ENCODE data around the gene TECPR2. TPM values are rescaled to one million over a fixed set of nuclear protein-coding genes. Genes with fewer than 3 reads are reported as not detected.
"Not testable (repeated sequence)": the region's sequence is repeated elsewhere in the genome, so short reads cannot be mapped to it uniquely, and the experiment has no call there.

The TECPR2 gene
- total and polyA plus RNA-seq, 4 donors: 5.6 to 30.3 (median 19.5) TPM

- 97 to 99% methylated on average over 4 of the region's 4 CpGs for WGBS, 2 donors
- Histone ChIP-seq H3K27ac (ENCODE audit: low read depth in 1 of 2, low read length in 1 of 2) (no peak overlapping the region), H3K9me3 (ENCODE audit: control insufficient read depth in 4 of 4, insufficient read depth in 3 of 4, low read length in 3 of 4) (no peaks in the 10 kb centered on the region), H3K4me3 (no peak overlapping the region), H3K4me1 (ENCODE audit: control insufficient read depth in 5 of 5, insufficient read depth in 5 of 5, low read length in 5 of 5) (peaks cover 0 to 5% (median 0%) of the 10 kb centered on the region in 5 donors), H3K9ac (ENCODE audit: insufficient read depth in 1 of 2, low read length in 2 of 2) (no peak overlapping the region), H3K27me3 (ENCODE audit: control insufficient read depth in 3 of 3, insufficient read depth in 3 of 3, low read length in 2 of 3) (no peaks in the 10 kb centered on the region), H3K36me3 (ENCODE audit: control insufficient read depth in 4 of 4, insufficient read depth in 4 of 4, low read length in 4 of 4) (peaks cover 20 to 33% (median 24%) of the 10 kb centered on the region in 4 donors)
- TF ChIP-seq CTCF (IDR thresholded peaks at IDR 0.05; ENCODE audit: control extremely low read depth, extremely low read depth): no peak
- no peak for ATAC-seq (ENCODE audit: insufficient read depth, low FRiP score)
- no peak for DNase-seq
These were observed 16.1 kb upstream of the TECPR2 start for GRCh38 chr14:102346645-102347044.

GRCh38 chr14:102348376-102348775 is 14.4 kb upstream of the TECPR2 start:
- Histone ChIP-seq H3K9ac (ENCODE audit: insufficient read depth in 1 of 2, low read length in 2 of 2) (no peak overlapping the region), H3K27ac (ENCODE audit: low read depth in 1 of 2, low read length in 1 of 2) (no peak overlapping the region), H3K9me3 (ENCODE audit: control insufficient read depth in 4 of 4, insufficient read depth in 3 of 4, low read length in 3 of 4) (no peaks in the 10 kb centered on the region), H3K4me1 (ENCODE audit: control insufficient read depth in 5 of 5, insufficient read depth in 5 of 5, low read length in 5 of 5) (peaks cover 0 to 9% (median 0%) of the 10 kb centered on the region in 5 donors), H3K4me3 (no peak overlapping the region), H3K27me3 (ENCODE audit: control insufficient read depth in 3 of 3, insufficient read depth in 3 of 3, low read length in 2 of 3) (no peaks in the 10 kb centered on the region), H3K36me3 (ENCODE audit: control insufficient read depth in 4 of 4, insufficient read depth in 4 of 4, low read length in 4 of 4) (peaks cover 23 to 37% (median 30%) of the 10 kb centered on the region in 4 donors)
- WGBS, 2 donors: 94 to 95% methylated on average over 15 to 16 of the region's 16 CpGs
- DNase-seq (no peak), ATAC-seq (ENCODE audit: insufficient read depth, low FRiP score) (no peak)
- no peak for TF ChIP-seq CTCF (IDR thresholded peaks at IDR 0.05; ENCODE audit: control extremely low read depth, extremely low read depth)

- DNase-seq: peak in 2 of 3 donors; percentile 13 to 57
- TF ChIP-seq CTCF (IDR thresholded peaks at IDR 0.05; ENCODE audit: control extremely low read depth, extremely low read depth): no peak
- Histone ChIP-seq H3K27ac (ENCODE audit: low read depth in 1 of 2, low read length in 1 of 2) (peak overlapping the region; percentile 9 to 46), H3K9me3 (ENCODE audit: control insufficient read depth in 4 of 4, insufficient read depth in 3 of 4, low read length in 3 of 4) (no peaks in the 10 kb centered on the region), H3K4me3 (no peak overlapping the region), H3K27me3 (ENCODE audit: control insufficient read depth in 3 of 3, insufficient read depth in 3 of 3, low read length in 2 of 3) (no peaks in the 10 kb centered on the region), H3K9ac (ENCODE audit: insufficient read depth in 1 of 2, low read length in 2 of 2) (no peak overlapping the region), H3K4me1 (ENCODE audit: control insufficient read depth in 5 of 5, insufficient read depth in 5 of 5, low read length in 5 of 5) (peaks cover 0 to 9% (median 0%) of the 10 kb centered on the region in 5 donors), H3K36me3 (ENCODE audit: control insufficient read depth in 4 of 4, insufficient read depth in 4 of 4, low read length in 4 of 4) (peaks cover 30 to 40% (median 33%) of the 10 kb centered on the region in 4 donors)
- no peak for ATAC-seq (ENCODE audit: insufficient read depth, low FRiP score)
- WGBS, 2 donors: 64 to 69% methylated on average over 10 of the region's 10 CpGs
These were observed 11.7 kb upstream of the TECPR2 start for GRCh38 chr14:102351023-102351422.

GRCh38 chr14:102351593-102351992 is 11.1 kb upstream of the TECPR2 start:
- WGBS, 2 donors: 66 to 70% methylated on average over 9 of the region's 9 CpGs
- H3K27me3 ChIP-seq (ENCODE audit: control insufficient read depth in 3 of 3, insufficient read depth in 3 of 3, low read length in 2 of 3); H3K4me3 ChIP-seq; H3K9ac ChIP-seq (ENCODE audit: insufficient read depth in 1 of 2, low read length in 2 of 2); ATAC-seq (ENCODE audit: insufficient read depth, low FRiP score); H3K9me3 ChIP-seq (ENCODE audit: control insufficient read depth in 4 of 4, insufficient read depth in 3 of 4, low read length in 3 of 4); H3K27ac ChIP-seq (ENCODE audit: low read depth in 1 of 2, low read length in 1 of 2); H3K4me1 ChIP-seq (ENCODE audit: control insufficient read depth in 5 of 5, insufficient read depth in 5 of 5, low read length in 5 of 5): not testable (repeated sequence)
- peaks cover 29 to 40% (median 34%) of the 10 kb centered on the region in 4 donors for H3K36me3 ChIP-seq (ENCODE audit: control insufficient read depth in 4 of 4, insufficient read depth in 4 of 4, low read length in 4 of 4)
- peak in 1 of 3 donors; percentile 21 for DNase-seq

Data from lung (tissue), 12 donors.